LNCAP (cell line): Measurements from ENCODE around the gene BCAT1.

Experiments
- CTCF ChIP-seq: fragments of 450-650 bp; IDR thresholded peaks from 2 replicates; pipeline ENCODE4 v1.5.1; 2017; ENCODE audit warnings: mild to moderate bottlenecking

BCAT1 gene

GRCh38 chr12:24770821-24771220 lies 178.1 kb downstream of the BCAT1 start:
- TF ChIP-seq CTCF = no peak

- TF ChIP-seq CTCF = no peak
Observed at GRCh38 chr12:24770334-24770733, 178.6 kb downstream of the BCAT1 start.

DNA sequence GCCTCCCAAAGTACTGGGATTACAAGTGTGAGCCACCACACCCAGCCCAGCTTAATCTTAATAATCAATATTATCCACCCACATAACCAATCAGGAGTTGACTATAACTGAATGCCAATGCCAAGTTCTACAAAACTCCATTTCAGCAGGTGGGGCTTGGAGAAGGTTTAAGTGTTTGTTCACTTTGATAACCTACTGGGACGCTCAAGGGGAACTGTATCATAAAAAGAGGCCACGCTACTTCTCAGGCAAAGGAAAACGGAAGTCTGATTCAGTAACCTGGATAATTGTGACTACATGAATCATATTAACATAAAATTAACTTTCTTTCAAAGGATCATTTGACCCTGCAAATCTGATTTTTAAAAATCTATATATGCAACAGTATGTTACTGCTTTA lies 179.2 kb downstream of the BCAT1 start:
- TF ChIP-seq CTCF = no peak

GRCh38 chr12:24768415-24768814 lies 180.5 kb downstream of the BCAT1 start:
- no peak for TF ChIP-seq CTCF

DNA sequence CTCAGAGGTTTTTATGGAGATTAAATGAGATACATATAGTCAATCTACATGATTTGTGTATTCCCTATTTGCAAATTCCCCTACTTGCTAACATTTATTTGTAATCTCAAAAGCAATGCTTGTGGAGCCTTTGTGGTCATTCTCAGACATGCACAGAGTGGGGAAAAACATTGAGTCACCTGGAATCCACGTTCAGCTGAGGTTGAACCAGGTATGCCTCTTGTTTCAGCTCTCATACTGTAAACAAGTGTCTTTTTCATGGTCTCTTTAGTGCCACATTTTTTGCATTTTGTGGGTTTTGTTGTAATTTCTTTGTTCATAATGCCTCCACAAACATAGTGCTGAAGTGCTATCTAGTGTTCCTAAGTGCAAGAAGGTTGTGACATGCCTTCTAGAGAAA lies 181.9 kb downstream of the BCAT1 start:
- no peak for TF ChIP-seq CTCF

GRCh38 chr12:24764712-24765111 lies 184.2 kb downstream of the BCAT1 start:
- TF ChIP-seq CTCF = no peak

- no peak for TF ChIP-seq CTCF
Observed at GRCh38 chr12:24760606-24761378, 188.1 kb downstream of the BCAT1 start.

- TF ChIP-seq CTCF = no peak
Observed at GRCh38 chr12:24760162-24760561, 188.7 kb downstream of the BCAT1 start.
